GM21737 (cell line): Measurements from ENCODE around the gene PCED1A.

Experiments used
- ATAC-seq: cut with Tn5 transposase; IDR thresholded peaks from one replicate; pipeline ENCODE4 v1.9.1; 2021; ENCODE audit warnings: mild to moderate bottlenecking, moderate library complexity; ENCODE audit not compliant: unreplicated experiment

PCED1A gene

GRCh38 chr20:2866236-2866635, 25.8 kb upstream of the PCED1A start:
- ATAC-seq = no peak

GRCh38 chr20:2865630-2866029, 25.2 kb upstream of the PCED1A start:
- no peak for ATAC-seq

- no peak for ATAC-seq
These were observed 24.6 kb upstream of the PCED1A start for GRCh38 chr20:2865101-2865500.

GRCh38 chr20:2864626-2865025, 24.2 kb upstream of the PCED1A start:
- no peak for ATAC-seq

- ATAC-seq = no peak
These were observed 19.1 kb upstream of the PCED1A start for GRCh38 chr20:2859330-2860121.

GRCh38 chr20:2858591-2858990, 18.1 kb upstream of the PCED1A start:
- ATAC-seq = no peak

GRCh38 chr20:2851086-2851485, 10.6 kb upstream of the PCED1A start:
- ATAC-seq = no peak

GRCh38 chr20:2849529-2849928, 9.1 kb upstream of the PCED1A start:
- no peak for ATAC-seq

GRCh38 chr20:2847802-2848201, 7.3 kb upstream of the PCED1A start:
- ATAC-seq = no peak

- no peak for ATAC-seq
These were observed 6.2 kb upstream of the PCED1A start for GRCh38 chr20:2846698-2847097.

GRCh38 chr20:2845607-2846006, 5.2 kb upstream of the PCED1A start:
- no peak for ATAC-seq

- peak; percentile 32 for ATAC-seq
These were observed 594 bp upstream of the PCED1A start for GRCh38 chr20:2840967-2841531.

GRCh38 chr20:2839732-2840137, 720 bp downstream of the PCED1A start:
- no peak for ATAC-seq

GRCh38 chr20:2838847-2839671, 1.4 kb downstream of the PCED1A start:
- no peak for ATAC-seq

GRCh38 chr20:2838170-2838797, 2.2 kb downstream of the PCED1A start:
- ATAC-seq = no peak

- ATAC-seq = no peak
These were observed 3.1 kb downstream of the PCED1A start for GRCh38 chr20:2837221-2837960.

GRCh38 chr20:2836035-2836434, 4.4 kb downstream of the PCED1A start:
- no peak for ATAC-seq

- ATAC-seq = no peak
These were observed 5.1 kb downstream of the PCED1A start for GRCh38 chr20:2835331-2835796.

- no peak for ATAC-seq
These were observed 5.9 kb downstream of the PCED1A start for GRCh38 chr20:2834401-2835110.

GRCh38 chr20:2833761-2834160, 6.7 kb downstream of the PCED1A start:
- no peak for ATAC-seq
